Esophagus muscularis mucosa (tissue), 3 donors: ENCODE results near the gene NODAL.

ENCODE experiments used
- CTCF ChIP-seq, 3 experiments: fragments of 200-600 bp in 2 of 3; fragments of 450-650 bp in 1 of 3; sonication (generic) in 2 of 3; IDR thresholded peaks; one replicate each; pipeline ENCODE4 v1.5.1; 2017 to 2019; ENCODE audit warnings: antibody characterized with exemption in 3 of 3, mild to moderate bottlenecking in 2 of 3, moderate library complexity in 1 of 3
- POLR2A ChIP-seq: fragments of 450-650 bp; IDR thresholded peaks from one replicate; pipeline ENCODE4 v1.6.1; 2017; ENCODE audit warnings: antibody characterized with exemption, moderate library complexity, mild to moderate bottlenecking, low read depth

GRCh38 chr10:70479165-70479581 is 37.7 kb upstream of the NODAL start:
- no peak for TF ChIP-seq CTCF (IDR thresholded peaks at IDR 0.05)
- TF ChIP-seq POLR2A = no peak
